Endothelial cell of umbilical vein (primary cell): ENCODE measurements around the gene STON2. TPM values are rescaled to one million over a fixed set of nuclear protein-coding genes. Genes with fewer than 3 reads are reported as not detected.

Experiments
- BruUV-seq: library from RNA; stranded (reverse); fragments of 400-500 nt; replicated peaks from 2 replicates; lab custom pipeline; 2021; lab: Mats Ljungman, UMichigan
- CTCF ChIA-PET: fragments of 300-600, 350-600 bp; sonication (Branson Sonifier 250); formaldehyde crosslinking; loops from one replicate; lab custom pipeline; 2021; ENCODE audit warnings: antibody characterized with exemption, inconsistent platforms; lab: Charles Lee
- POLR2A ChIA-PET: fragments of 300-600, 350-600 bp; sonication (Branson Sonifier 250); formaldehyde crosslinking; loops from one replicate; lab custom pipeline; 2021; ENCODE audit warnings: antibody characterized with exemption, inconsistent platforms; lab: Charles Lee
- DNase-seq: peaks from one replicate; pipeline ENCODE4 v3.0.0-alpha.2; 2011; ENCODE audit warnings: low read depth, low spot score
- FAIRE-seq: peaks from 2 replicates; lab custom pipeline; 2011; peaks lifted over from hg19 to GRCh38; lab: Jason Lieb, UNC
- H2AFZ ChIP-seq: 2 replicates; pipeline ENCODE4 v1.6.0; 2012; ENCODE audit warnings: low read depth, low read length, control low read depth, inconsistent platforms
- H3K27ac ChIP-seq: 2 replicates; pipeline ENCODE4 v1.5.1; 2011; ENCODE audit warnings: low read depth, mild to moderate bottlenecking, control low read depth, low read length, moderate library complexity; ENCODE audit not compliant: insufficient read depth
- H3K27me3 ChIP-seq, 2 experiments: 2 replicates each; pipeline versions ENCODE4 v1.6.0 to v1.6.1; 2011; ENCODE audit warnings: low read length in 2 of 2, mixed read lengths in 1 of 2; ENCODE audit not compliant: control insufficient read depth in 2 of 2, insufficient read depth in 2 of 2
- H3K36me3 ChIP-seq, 2 experiments: 2 replicates in 1 of 2; 3 replicates in 1 of 2; pipeline ENCODE4 v1.5.1; 2011; ENCODE audit warnings: low read length in 2 of 2, mild to moderate bottlenecking in 1 of 2, moderate library complexity in 1 of 2; ENCODE audit not compliant: control insufficient read depth in 2 of 2, insufficient read depth in 2 of 2; ENCODE audit errors: extremely low read depth in 1 of 2
- H3K4me1 ChIP-seq: 3 replicates; pipeline ENCODE4 v1.5.1; 2011; ENCODE audit warnings: mild to moderate bottlenecking, low read length; ENCODE audit not compliant: control insufficient read depth, insufficient read depth; ENCODE audit errors: extremely low read depth
- H3K4me2 ChIP-seq: 2 replicates; pipeline ENCODE4 v1.6.1; 2011; ENCODE audit warnings: low read length, control low read depth, mixed read lengths; ENCODE audit not compliant: insufficient read depth
- H3K4me3 ChIP-seq, 3 experiments: fragments of 200-600 bp in 1 of 3; sonication (generic), shearing (Covaris generic) in 1 of 3; replicated peaks in 1 of 3; 2 replicates each; pipeline ENCODE4 v1.5.1; 2011 to 2016; ENCODE audit warnings: control low read depth in 3 of 3, low read length in 3 of 3, mild to moderate bottlenecking in 2 of 3, inconsistent platforms in 1 of 3, low read depth in 1 of 3, moderate library complexity in 1 of 3; ENCODE audit not compliant: insufficient read depth in 1 of 3
- H3K79me2 ChIP-seq: 2 replicates; pipeline ENCODE4 v1.6.0; 2012; ENCODE audit warnings: low read length, inconsistent platforms; ENCODE audit not compliant: control insufficient read depth, insufficient read depth
- H3K9ac ChIP-seq: replicated peaks from 2 replicates; pipeline ENCODE3; 2011; ENCODE audit warnings: low read length, control low read depth; ENCODE audit not compliant: insufficient read depth; ENCODE audit errors: extremely low read depth
- H3K9me1 ChIP-seq: replicated peaks from 3 replicates; pipeline ENCODE4 v1.6.0; 2011; ENCODE audit warnings: mild to moderate bottlenecking, low read length; ENCODE audit not compliant: control insufficient read depth, insufficient read depth; ENCODE audit errors: extremely low read depth
- H3K9me3 ChIP-seq: replicated peaks from 2 replicates; pipeline ENCODE4 v1.5.1; 2012; ENCODE audit warnings: low read length, inconsistent platforms; ENCODE audit not compliant: control insufficient read depth, insufficient read depth
- H4K20me1 ChIP-seq: replicated peaks from 2 replicates; pipeline ENCODE3; 2011; ENCODE audit warnings: mild to moderate bottlenecking, low read length; ENCODE audit not compliant: control insufficient read depth, insufficient read depth; ENCODE audit errors: extremely low read depth
- CTCF ChIP-seq, 2 donors: IDR thresholded peaks; 1 replicate in 1 of 2; 2 replicates in 1 of 2; pipeline ENCODE4 v1.5.1; 2011; ENCODE audit warnings: low read length in 2 of 2, mild to moderate bottlenecking in 2 of 2, moderate library complexity in 2 of 2, control low read depth in 1 of 2, inconsistent platforms in 1 of 2, low read depth in 1 of 2; ENCODE audit not compliant: insufficient read depth in 1 of 2; ENCODE audit errors: extremely low read depth in 1 of 2
- EZH2 ChIP-seq: IDR thresholded peaks from 2 replicates; pipeline ENCODE4 v1.6.1; 2012; ENCODE audit warnings: borderline replicate concordance, low read depth, mild to moderate bottlenecking, moderate library complexity, low read length, inconsistent platforms; ENCODE audit not compliant: severe bottlenecking
- FOS ChIP-seq: IDR thresholded peaks from 2 replicates; pipeline ENCODE4 v1.6.1; 2011; ENCODE audit warnings: mild to moderate bottlenecking, low read length, moderate library complexity, borderline replicate concordance; ENCODE audit not compliant: insufficient read depth
- GATA2 ChIP-seq: IDR thresholded peaks from 2 replicates; pipeline ENCODE4 v1.7.0; 2011; ENCODE audit warnings: low read depth, mild to moderate bottlenecking, moderate library complexity, mixed read lengths, low read length; ENCODE audit not compliant: insufficient read length, insufficient read depth
- JUN ChIP-seq: IDR thresholded peaks from 2 replicates; pipeline ENCODE4 v1.6.1; 2011; ENCODE audit warnings: borderline replicate concordance, low read depth; ENCODE audit not compliant: insufficient read length, insufficient read depth
- MYC ChIP-seq: IDR thresholded peaks from one replicate; pipeline ENCODE4 v1.6.1; 2011; ENCODE audit warnings: mild to moderate bottlenecking, low read depth, low read length
- POLR2A ChIP-seq: IDR thresholded peaks from 2 replicates; pipeline ENCODE4 v1.6.1; 2012; ENCODE audit warnings: low read depth, mild to moderate bottlenecking, control low read depth, low read length
- POLR2AphosphoS5 ChIP-seq: IDR thresholded peaks from 2 replicates; pipeline ENCODE4 v1.6.1; 2012; ENCODE audit warnings: low read depth, mild to moderate bottlenecking, control low read depth, low read length, moderate library complexity; ENCODE audit not compliant: insufficient read depth
- dilution Hi-C: fragments of 300-500 bp; cut with MboI; formaldehyde crosslinking; loops from one replicate; pipeline ENCODE4 v1.15.0; 2019; ENCODE audit warnings: low sequenced_read_pairs; ENCODE audit not compliant: extremely low pct_ligation_motif_present
- intact Hi-C: fragments of 100-400 bp; cut with micrococcal nuclease; formaldehyde crosslinking; loops from one replicate; pipeline ENCODE4 v1.10.0; 2022
- polyA plus RNA-seq, 4 experiments: library from polyadenylated mRNA; depleted of rRNA in 3 of 4; stranded (reverse) in 3 of 4; unstranded in 1 of 4; fragments of >200 nt; gene quantifications; 2 replicates each; pipeline versions ENCODE4 v1.2.1 to v1.2.3, GENCODE V29; 2011 to 2012; ENCODE audit warnings: missing spikeins in 1 of 4
- total RNA-seq: library from RNA; stranded (reverse); gene quantifications from 2 replicates; pipeline ENCODE4 v1.2.3, GENCODE V29; 2021
- TF ChIP-seq, protein P1 (sequence below): IDR thresholded peaks from 2 replicates; pipeline ENCODE4 v1.6.1; 2011; ENCODE audit not compliant: insufficient read depth, insufficient read length

STON2 gene
- total and polyA plus RNA-seq, 2 donors (not counting 3 experiments of a cell fraction or from before 2014, with no cell fraction given) = not detected

GRCh38 chr14:81231540-81231939 is 168.6 kb downstream of the STON2 start:
- no peaks in the 10 kb centered on the region for H3K9me1 ChIP-seq
- TF ChIP-seq CTCF (IDR thresholded peaks at IDR 0.05; ENCODE audit: extremely low read depth in 1 of 2, insufficient read depth in 1 of 2, low read depth in 1 of 2, low read length in 2 of 2) = no peak
- TF ChIP-seq, protein P1, sequence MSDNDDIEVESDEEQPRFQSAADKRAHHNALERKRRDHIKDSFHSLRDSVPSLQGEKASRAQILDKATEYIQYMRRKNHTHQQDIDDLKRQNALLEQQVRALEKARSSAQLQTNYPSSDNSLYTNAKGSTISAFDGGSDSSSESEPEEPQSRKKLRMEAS = no peak
- TF ChIP-seq JUN = no peak
- TF ChIP-seq POLR2AphosphoS5 = no peak
- no peak for TF ChIP-seq POLR2A
- no peak for TF ChIP-seq MYC
- TF ChIP-seq EZH2 = no peak
- TF ChIP-seq FOS = no peak
- TF ChIP-seq GATA2 = no peak
- no peaks in the 10 kb centered on the region for H3K36me3 ChIP-seq
- FAIRE-seq = no peak
- no peaks in the 10 kb centered on the region for H3K9me3 ChIP-seq
- POLR2A ChIA-PET = no interaction called here
- H3K9ac ChIP-seq = no peak overlapping the region
- H3K4me1 ChIP-seq = no peaks in the 10 kb centered on the region
- CTCF ChIA-PET = no interaction called here
- no peak overlapping the region for H3K4me3 ChIP-seq
- BruUV-seq = no TSS peak
- H3K27me3 ChIP-seq = no peaks in the 10 kb centered on the region
- H2AFZ ChIP-seq = no peak overlapping the region
- intact Hi-C loops = no loop called here
- no peak overlapping the region for H3K27ac ChIP-seq
- dilution Hi-C loops = no loop called here
- no peak for DNase-seq
- no peaks in the 10 kb centered on the region for H4K20me1 ChIP-seq
- no peak overlapping the region for H3K4me2 ChIP-seq
- H3K79me2 ChIP-seq = no peaks in the 10 kb centered on the region
